NB4 (cell line): ENCODE results near the gene TMUB2.

Source experiments
- DNase-seq: peaks from one replicate; pipeline ENCODE4 v3.0.0; 2010; ENCODE audit warnings: low read depth
- H3K4me3 ChIP-seq: one replicate; pipeline ENCODE4 v1.5.1; 2011; ENCODE audit warnings: mild to moderate bottlenecking, low read depth, low read length, moderate library complexity
- CTCF ChIP-seq: IDR thresholded peaks from one replicate; pipeline ENCODE4 v1.5.1; 2012; ENCODE audit warnings: low read depth, low read length
- MYC ChIP-seq: IDR thresholded peaks from 2 replicates; pipeline ENCODE4 v1.6.1; 2011; ENCODE audit warnings: low read depth, low read length
- POLR2A ChIP-seq: IDR thresholded peaks from 2 replicates; pipeline ENCODE4 v1.6.1; 2011; ENCODE audit warnings: mild to moderate bottlenecking; ENCODE audit not compliant: insufficient read length; ENCODE audit errors: extremely low read depth
- TF ChIP-seq, protein P1 (sequence below): IDR thresholded peaks from 2 replicates; pipeline ENCODE4 v1.6.1; 2011; ENCODE audit warnings: low read depth, low read length

The TMUB2 gene

DNA sequence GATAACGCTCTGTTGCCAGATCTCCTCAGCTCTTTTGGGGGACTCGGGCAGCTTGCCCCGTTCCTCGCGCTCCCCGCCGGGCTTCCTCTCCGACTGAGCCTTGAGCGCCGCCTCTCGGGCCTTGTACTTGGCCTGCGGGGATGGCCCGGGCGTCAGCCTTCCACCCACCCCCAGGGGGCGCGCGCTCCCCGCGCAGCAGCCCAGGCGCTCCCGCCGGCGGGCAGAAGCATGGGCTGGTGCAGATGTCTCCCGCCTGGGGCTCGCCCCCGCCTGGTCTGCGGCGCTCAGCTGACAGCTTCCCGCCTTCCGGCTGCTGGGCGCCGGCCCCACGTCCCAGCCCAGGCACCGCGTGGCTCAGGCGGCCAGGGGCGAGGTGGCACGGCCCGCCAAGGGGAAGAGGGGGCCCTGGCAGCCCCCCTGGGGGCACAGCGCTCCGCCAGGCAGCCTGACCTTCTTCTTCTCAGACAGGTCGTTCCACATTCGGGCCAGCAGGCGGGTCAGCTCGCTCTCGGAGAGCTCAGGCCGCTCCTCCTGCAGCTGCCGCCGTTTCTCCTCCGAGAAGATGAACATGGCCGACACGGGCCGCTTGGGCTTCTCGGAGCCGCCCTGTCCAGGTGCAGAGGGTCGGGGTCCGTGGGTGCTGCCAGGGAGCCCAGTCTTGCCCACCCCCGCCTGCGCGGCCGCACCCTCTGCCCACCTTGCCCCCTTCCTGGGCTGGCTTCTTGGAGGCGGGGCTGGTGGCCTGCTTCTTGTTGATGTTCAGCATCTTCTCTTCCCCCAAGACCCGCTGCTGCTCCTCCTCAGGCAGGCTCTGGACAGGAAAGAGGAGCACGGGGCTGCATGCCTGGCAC is 23.8 kb downstream of the TMUB2 start:
- peak; percentile 94 for DNase-seq
- no peak overlapping the region for H3K4me3 ChIP-seq

GRCh38 chr17:44211281-44212265 is 24.8 kb downstream of the TMUB2 start:
- H3K4me3 ChIP-seq: no peak overlapping the region
- TF ChIP-seq POLR2A (no peak), CTCF (no peak), MYC (no peak)
- TF ChIP-seq, protein P1, sequence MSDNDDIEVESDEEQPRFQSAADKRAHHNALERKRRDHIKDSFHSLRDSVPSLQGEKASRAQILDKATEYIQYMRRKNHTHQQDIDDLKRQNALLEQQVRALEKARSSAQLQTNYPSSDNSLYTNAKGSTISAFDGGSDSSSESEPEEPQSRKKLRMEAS: no peak
- no peak for DNase-seq

More for the DNA sequence above, 23.8 kb downstream of the TMUB2 start:
- peak; percentile 93 for TF ChIP-seq CTCF
- TF ChIP-seq, protein P1: peak; percentile 90
- TF ChIP-seq POLR2A: peak; percentile 31
- TF ChIP-seq MYC: peak; percentile 96

GRCh38 chr17:44212507-44213402 is 26.0 kb downstream of the TMUB2 start:
- DNase-seq: no peak
- no peak overlapping the region for H3K4me3 ChIP-seq
- TF ChIP-seq MYC: no peak
- TF ChIP-seq POLR2A: peak; percentile 7

DNA sequence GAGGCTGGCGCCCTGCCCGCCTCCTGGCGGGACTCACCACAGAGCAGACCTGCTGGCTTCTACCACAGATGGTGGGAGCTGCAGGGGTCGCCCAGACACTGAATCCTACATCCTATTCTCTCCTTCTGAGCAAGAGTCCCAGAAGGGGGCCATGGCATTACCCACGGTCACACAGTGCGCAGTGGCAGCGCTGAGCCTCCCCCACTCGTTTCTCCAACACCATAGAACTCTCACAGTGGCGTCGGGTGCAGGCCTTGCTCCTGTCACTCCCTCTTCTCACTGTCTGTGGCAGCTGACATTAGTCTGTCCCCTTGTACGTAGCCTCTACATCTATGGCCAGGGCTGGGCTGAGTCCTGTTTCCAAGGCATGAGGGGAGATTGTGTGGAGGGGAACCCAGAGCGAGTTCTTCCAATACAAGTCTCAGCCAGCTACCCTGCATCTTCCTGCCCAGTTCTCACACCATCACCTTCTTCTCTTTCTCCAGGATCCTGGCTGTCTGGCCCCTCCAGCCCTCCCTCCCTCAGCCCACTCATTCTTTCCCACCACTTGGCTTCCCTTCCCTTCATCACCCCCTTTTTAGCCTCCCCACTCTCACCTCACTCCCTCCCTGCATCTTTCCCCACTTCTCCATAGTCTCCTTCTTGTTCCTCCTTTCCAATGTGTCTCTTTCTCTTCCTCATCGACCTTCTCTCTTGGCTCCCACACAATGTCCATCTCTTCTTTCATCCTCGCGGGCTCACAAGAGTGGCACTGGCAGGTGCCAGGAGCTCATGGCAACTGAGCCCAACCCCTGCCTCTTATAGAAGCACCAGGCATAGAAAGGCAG is 26.8 kb downstream of the TMUB2 start:
- no peak overlapping the region for H3K4me3 ChIP-seq
- DNase-seq: peak; percentile 1
- TF ChIP-seq, protein P1: no peak
- no peak for TF ChIP-seq CTCF
- TF ChIP-seq MYC: no peak
- TF ChIP-seq POLR2A: no peak

- no peak overlapping the region for H3K4me3 ChIP-seq
- no peak for DNase-seq
- TF ChIP-seq MYC: no peak
- TF ChIP-seq CTCF: no peak
- TF ChIP-seq POLR2A: no peak
- TF ChIP-seq, protein P1: no peak
These were observed 27.4 kb downstream of the TMUB2 start for GRCh38 chr17:44214230-44214494.
